Skin of body (tissue), 2 donors: ENCODE measurements around the gene FMNL1. TPM values are rescaled to one million over a fixed set of nuclear protein-coding genes. Genes with fewer than 3 reads are reported as not detected.

Source experiments
- DNase-seq: peaks from one replicate; lab custom pipeline; 2025; lab: John Stamatoyannopoulos, UW
- total RNA-seq: library from RNA; depleted of rRNA; stranded (reverse); fragments of >200 nt; gene quantifications from one replicate; pipeline ENCODE4 v1.2.3, GENCODE V29; 2014

Gene FMNL1
- total RNA-seq, 1 donor from 2014 or later: 8.3 TPM

GRCh38 chr17:45257115-45257514 is 35.4 kb downstream of the FMNL1 start:
- DNase-seq: no peak

DNA sequence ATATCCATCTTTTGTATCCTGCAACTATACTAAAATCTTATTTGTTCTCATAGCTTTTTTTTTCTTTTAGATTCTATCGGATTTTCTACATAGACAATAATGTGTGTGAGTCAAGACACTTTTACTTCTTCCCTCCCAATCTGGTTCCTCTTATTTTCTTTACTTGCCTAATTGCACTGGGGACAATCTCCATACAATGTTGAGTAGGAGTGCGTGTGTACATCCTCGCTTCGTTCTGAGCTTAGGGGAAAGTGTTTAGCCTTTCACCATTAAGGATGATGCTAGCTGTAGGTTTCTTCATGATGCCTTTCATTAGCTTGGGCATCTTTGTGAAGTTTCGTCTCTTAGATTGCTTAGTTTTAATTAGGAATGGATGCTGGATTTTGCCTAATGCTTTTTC is 37.3 kb downstream of the FMNL1 start:
- no peak for DNase-seq

GRCh38 chr17:45260204-45260783 is 38.6 kb downstream of the FMNL1 start:
- DNase-seq: no peak

DNA sequence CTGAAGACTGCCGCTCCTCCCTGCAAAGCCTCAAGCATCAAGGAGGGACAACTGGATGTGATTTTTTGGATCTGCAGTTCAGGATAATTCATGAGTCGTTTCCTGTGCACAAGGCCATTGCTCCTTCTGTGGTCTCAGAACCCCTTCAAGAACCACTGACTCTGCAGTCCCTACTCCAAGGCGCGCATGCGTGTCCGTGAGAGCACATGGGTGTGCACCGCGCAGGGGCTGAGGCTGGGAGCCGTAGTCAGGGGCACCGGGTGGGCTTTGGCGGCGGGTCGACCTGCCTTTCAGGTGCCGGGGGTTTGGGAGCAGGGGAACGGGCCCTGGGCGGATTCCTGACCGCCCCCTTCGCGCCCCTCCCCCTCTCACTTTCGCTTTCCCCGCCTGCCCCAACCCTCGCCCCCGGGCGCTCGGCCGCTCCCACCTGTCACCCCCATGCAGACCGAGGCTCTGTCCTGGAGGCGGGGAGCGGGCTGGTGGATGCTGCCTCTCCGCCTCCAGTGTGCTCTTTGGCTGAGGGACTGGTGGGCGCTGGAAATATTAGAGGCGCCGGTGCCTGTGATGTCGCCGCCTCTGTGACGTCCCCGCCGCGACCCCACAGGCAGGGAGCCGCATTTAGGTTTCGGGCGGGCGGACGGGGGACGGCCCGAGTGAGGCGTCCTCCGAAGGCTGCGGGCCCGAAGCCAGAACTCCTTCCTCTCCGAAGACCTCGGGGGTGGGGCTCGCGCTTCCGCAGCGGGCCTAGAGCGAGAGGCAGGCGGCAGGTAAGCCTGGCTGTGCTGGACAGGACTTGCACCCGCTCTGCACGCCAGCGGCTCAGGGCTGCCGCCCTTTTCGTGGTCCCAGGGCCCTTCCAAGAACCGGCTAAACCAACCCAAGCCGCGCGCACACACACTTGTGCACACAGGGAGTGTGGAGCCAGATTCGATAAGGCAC is 40.2 kb downstream of the FMNL1 start, which contains the start of gene SPATA32:
Gene SPATA32, minus strand, starts transcription at position 518 of the 939 bp plus-strand sequence. Its CDS starts 78 bp downstream, at position 440.
- no peak for DNase-seq

- no peak for DNase-seq
Measured at GRCh38 chr17:45262516-45263476, 41.1 kb downstream of the FMNL1 start.

DNA sequence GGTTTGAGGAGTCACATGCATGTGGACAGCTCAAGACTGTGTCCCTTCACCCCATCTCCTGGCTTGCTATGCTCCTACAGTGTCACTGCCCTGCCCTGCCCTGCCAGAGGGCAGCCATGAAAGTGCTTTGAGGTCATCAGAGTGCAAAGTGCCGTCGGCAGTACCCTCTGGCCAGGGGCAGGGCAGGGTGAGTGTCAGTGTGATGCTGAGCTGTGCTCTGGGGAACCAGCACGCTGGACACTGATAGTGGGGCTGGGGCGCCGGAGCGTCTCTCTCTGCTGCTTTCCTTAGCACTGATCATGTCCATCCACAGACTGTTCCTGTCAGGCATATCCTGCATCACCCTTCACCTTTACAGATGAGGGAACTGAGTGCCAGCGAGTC is 41.8 kb downstream of the FMNL1 start:
- DNase-seq: no peak

DNA sequence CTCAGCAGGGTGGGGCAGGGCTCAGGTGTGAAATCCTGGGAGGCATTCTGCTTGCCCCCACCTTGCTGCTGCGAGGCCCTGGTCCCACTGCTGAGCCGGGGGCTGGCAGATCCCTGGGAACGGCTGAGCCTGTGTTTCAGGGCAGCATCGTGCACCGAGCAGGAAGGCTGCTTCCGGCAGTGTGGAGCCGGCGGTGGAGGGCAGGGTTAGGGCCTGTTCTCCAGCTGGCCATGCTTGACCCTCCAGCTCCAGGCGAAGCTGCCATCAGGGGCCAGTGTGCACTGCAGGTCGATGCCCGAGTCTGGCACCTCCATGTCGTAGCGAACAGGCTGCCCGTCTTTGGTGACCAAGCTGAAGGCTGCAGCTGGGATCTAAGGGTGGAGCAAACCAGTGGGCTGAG is 42.7 kb downstream of the FMNL1 start:
- no peak for DNase-seq

GRCh38 chr17:45264988-45265387 is 43.3 kb downstream of the FMNL1 start:
- DNase-seq: no peak

DNA sequence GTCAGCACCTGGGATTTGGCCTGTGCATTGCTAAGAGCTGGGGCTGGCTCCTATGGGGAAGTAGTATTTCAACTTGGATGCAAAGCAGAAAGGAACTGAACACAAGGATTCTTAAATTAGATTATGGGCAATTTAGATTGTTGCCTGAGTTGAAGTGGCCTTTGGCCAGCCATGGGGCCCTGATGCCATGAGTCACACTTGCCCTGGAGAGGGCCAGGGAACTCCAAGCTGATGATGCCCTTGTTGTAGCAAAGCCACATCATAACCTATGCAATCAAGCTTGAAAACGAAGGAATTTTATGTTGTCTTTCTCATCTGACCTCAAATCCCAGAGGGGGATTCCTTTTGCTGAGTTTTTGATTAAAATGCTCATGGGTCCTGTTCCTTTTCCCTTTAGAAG is 44.1 kb downstream of the FMNL1 start:
- no peak for DNase-seq

DNA sequence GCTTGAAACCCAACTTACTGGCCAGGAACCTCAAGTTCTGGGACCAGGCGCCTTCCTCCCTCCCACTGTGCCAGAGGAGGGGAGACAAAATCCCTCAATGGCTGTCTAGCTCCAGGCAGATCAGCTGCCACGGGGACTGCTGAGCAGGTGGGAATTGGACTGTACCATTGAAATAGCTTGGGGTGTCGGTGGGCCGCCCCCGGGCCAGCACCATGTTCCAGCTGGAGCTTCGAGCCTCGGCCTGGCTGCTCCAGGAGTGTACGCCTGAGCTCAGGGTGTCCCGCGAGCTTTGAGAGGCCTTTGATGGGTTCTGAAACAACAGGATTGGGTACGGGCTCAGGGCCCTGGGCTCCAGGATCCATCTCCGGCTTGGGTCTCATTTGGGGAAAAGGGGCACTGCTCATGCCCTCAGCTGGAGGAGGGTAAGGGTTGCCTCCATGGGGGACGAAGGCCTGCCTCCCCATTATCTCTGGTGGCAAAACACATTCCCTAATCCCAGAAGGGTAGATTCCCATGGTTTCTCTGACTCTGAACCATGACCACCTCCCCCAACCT is 44.8 kb downstream of the FMNL1 start:
- no peak for DNase-seq

DNA sequence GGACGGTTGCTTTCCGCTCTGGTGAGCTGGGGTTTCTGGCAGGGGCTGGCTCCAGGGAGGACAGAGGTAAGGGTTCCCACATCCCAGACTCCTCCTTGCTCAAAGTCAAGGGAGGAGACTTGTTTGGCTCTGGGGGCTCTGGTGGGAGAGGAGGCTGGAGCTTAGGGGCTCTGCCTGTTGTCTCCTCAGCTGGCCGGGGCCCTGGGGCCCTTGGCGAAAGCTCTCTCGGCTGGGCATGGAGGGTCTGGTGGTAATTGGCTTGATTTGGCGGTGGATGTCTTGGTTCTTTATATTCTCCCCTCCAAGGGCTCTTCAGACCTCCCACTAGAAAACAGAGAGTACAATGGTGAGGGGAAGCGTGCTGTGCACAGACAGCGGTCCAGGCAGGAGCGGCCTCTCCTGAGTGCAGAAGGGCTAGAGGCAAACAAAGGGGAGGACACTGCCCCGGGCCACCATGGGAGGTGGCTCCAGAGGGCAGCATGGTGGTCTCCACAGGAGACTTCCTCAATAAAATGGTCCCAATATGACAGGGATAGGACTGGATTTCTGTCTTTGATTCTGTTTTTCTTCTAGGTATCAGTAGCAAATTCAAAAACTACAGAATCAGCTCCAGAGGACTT is 45.9 kb downstream of the FMNL1 start:
- DNase-seq: no peak

GRCh38 chr17:45269912-45270311 is 48.2 kb downstream of the FMNL1 start:
- DNase-seq: no peak

GRCh38 chr17:45270828-45271418 is 49.2 kb downstream of the FMNL1 start:
- DNase-seq: no peak

- DNase-seq: no peak
Measured at GRCh38 chr17:45271603-45272002, 49.9 kb downstream of the FMNL1 start.

- DNase-seq: no peak
Measured at GRCh38 chr17:45273551-45273957, 51.9 kb downstream of the FMNL1 start.

DNA sequence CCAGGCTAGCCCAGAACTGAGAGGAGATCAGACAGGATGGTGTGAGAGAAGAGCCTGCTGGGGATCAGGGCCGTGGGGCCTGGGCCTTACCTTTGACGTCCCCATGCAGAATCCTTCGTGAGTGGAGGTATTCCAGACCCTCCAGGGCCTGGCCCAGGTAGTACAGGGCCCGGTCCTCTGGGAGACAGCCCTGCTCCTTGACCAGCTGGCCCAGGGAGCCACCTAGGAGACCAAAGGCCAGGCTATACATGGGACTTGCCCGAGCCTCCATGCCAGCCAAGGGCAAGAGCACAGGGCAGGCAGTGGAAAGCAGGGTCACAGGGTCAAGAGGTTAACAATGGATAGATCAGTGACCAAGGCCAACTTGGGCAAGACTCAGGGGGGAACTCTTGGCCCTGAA is 52.3 kb downstream of the FMNL1 start:
- DNase-seq: no peak

GRCh38 chr17:45276031-45276430 is 54.3 kb downstream of the FMNL1 start:
- no peak for DNase-seq

DNA sequence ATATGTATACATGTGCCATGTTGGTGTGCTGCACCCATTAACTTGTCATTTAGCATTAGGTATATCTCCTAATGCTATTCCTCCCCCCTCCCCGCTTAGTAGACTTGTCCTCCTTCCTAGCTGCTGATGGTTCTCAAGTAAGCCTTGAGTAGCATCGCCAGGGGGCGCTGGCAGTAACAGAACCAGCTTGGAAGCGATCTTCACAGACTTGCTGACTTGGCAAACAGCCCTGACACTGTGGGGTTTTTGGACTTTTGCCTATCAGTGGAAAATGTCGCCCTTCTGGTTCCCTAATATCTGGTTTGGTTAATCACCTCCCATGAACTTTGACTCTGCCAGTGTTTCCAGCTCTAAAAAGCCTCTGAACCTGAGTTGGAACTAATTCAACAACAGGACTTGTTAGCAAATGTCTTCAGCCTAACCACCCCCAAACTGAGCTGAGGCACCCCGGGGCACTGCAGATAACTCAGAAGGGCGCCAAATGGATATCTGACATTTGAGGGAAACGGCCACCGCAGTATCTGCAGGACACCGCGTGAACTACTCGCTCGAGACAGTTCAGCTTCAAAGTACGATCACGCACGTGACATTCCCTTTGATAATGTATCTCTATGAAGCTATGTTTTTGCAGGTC is 55.6 kb downstream of the FMNL1 start:
- DNase-seq: peak; percentile 54

DNA sequence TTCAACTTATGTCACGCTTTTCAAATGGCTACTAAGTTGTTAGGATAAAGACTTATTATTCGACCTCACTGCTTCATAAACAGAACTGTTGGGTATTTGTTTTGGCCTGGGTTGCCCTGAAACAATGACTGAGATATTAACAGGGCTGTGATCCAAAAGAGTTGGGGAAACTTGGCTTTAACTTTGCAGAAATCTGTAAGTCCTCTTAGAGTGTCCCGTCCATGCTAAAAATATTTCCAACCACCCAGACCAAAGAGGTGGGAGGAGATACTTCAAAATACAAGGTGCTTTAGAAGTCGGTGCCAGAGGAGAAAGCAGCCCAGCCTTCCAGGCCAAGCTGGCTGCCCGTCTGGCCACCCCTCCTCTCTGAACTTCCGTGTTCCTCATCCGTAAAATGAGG is 56.3 kb downstream of the FMNL1 start:
- peak; percentile 15 for DNase-seq

DNA sequence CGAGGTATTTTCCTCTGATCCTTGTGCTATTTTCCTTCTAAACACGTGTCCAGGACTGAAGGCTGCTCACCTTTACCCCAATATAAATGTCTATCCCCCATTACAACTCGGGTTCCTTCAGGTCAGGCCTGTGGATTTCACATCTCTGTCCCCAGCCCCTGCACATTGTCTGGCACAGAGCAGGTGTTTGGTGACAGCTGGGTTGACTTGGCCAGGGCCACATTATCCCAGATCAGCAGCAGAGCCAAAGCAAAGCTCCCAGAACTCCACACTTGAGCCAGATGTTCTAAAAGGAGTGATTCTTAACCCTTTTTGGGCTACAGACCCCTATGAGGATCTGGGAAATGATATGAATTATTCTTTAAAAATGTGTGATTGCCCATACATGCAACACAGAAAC is 58.2 kb downstream of the FMNL1 start:
- no peak for DNase-seq
